CD14-positive monocyte (primary cell): ENCODE results near the gene ZSCAN12. TPM values are rescaled to one million over a fixed set of nuclear protein-coding genes. Genes with fewer than 3 reads are reported as not detected.
"Not testable (repeated sequence)": the region's sequence is repeated elsewhere in the genome, so short reads cannot be mapped to it uniquely, and the experiment has no call there.

Source experiments
- DNase-seq, 3 donors: peaks; one replicate each; pipeline ENCODE4 v3.0.0-alpha.2; 2011 to 2022
- H2AFZ ChIP-seq: 2 replicates; pipeline ENCODE4 v1.6.0; 2012; ENCODE audit warnings: mild to moderate bottlenecking, low read depth, low read length, inconsistent platforms; ENCODE audit not compliant: insufficient read depth, poor library complexity, severe bottlenecking
- H3K27ac ChIP-seq, 2 donors: 1 replicate in 1 of 2; 2 replicates in 1 of 2; pipeline ENCODE4 v1.5.1; 2012 to 2013; ENCODE audit warnings: low read length in 2 of 2, control low read depth in 1 of 2, inconsistent platforms in 1 of 2, low read depth in 1 of 2, mild to moderate bottlenecking in 1 of 2
- H3K27me3 ChIP-seq, 2 donors: one replicate each; pipeline versions ENCODE4 v1.6.0 to v1.6.1; 2011 to 2013; ENCODE audit warnings: low read length in 2 of 2; ENCODE audit not compliant: control insufficient read depth in 2 of 2, insufficient read depth in 2 of 2
- H3K36me3 ChIP-seq, 2 donors: replicated peaks in 1 of 2; 1 replicate in 1 of 2; 2 replicates in 1 of 2; pipeline versions ENCODE4 v1.5.1 to v1.6.1; 2012 to 2013; ENCODE audit warnings: low read length in 2 of 2, control low read depth in 1 of 2, inconsistent platforms in 1 of 2, mild to moderate bottlenecking in 1 of 2; ENCODE audit not compliant: insufficient read depth in 2 of 2, control insufficient read depth in 1 of 2
- H3K4me1 ChIP-seq, 2 donors: 1 replicate in 1 of 2; 2 replicates in 1 of 2; pipeline versions ENCODE4 v1.5.1 to v1.6.1; 2012 to 2013; ENCODE audit warnings: low read length in 2 of 2, control low read depth in 1 of 2, inconsistent platforms in 1 of 2, mild to moderate bottlenecking in 1 of 2, moderate library complexity in 1 of 2; ENCODE audit not compliant: insufficient read depth in 2 of 2, control insufficient read depth in 1 of 2
- H3K4me2 ChIP-seq: replicated peaks from 2 replicates; pipeline ENCODE3; 2012; ENCODE audit warnings: low read length, moderate library complexity, mild to moderate bottlenecking; ENCODE audit not compliant: poor library complexity, severe bottlenecking; ENCODE audit errors: extremely low read depth
- H3K4me3 ChIP-seq, 3 experiments: fragments of 200-600 bp in 1 of 3; sonication (generic) in 1 of 3; replicated peaks in 1 of 3; 1 replicate in 2 of 3; 2 replicates in 1 of 3; pipeline ENCODE4 v1.5.1; 2011 to 2013; ENCODE audit warnings: low read length in 3 of 3, mild to moderate bottlenecking in 3 of 3, control low read depth in 2 of 3, low read depth in 2 of 3, inconsistent platforms in 1 of 3, moderate library complexity in 1 of 3
- H3K79me2 ChIP-seq: 2 replicates; pipeline ENCODE4 v1.6.0; 2012; ENCODE audit warnings: mild to moderate bottlenecking, control low read depth, inconsistent platforms, low read length, moderate library complexity; ENCODE audit not compliant: insufficient read depth
- H3K9ac ChIP-seq: 2 replicates; pipeline ENCODE4 v1.6.0; 2017; ENCODE audit warnings: low read length, mild to moderate bottlenecking; ENCODE audit not compliant: insufficient read depth, poor library complexity, severe bottlenecking
- H3K9me3 ChIP-seq, 2 donors: replicated peaks in 1 of 2; 1 replicate in 1 of 2; 2 replicates in 1 of 2; pipeline versions ENCODE4 v1.5.1 to v1.6.1; 2012 to 2013; ENCODE audit warnings: low read length in 2 of 2, control low read depth in 1 of 2; ENCODE audit not compliant: control insufficient read depth in 1 of 2, insufficient read depth in 1 of 2
- H4K20me1 ChIP-seq: 2 replicates; pipeline ENCODE4 v1.6.0; 2012; ENCODE audit warnings: mild to moderate bottlenecking, low read length, control low read depth, moderate library complexity; ENCODE audit not compliant: insufficient read depth
- H3K27ac Mint-ChIP-seq, 7 donors: one replicate each; pipeline ENCODE4 v1.8.0; 2020; ENCODE audit warnings: mild to moderate bottlenecking in 7 of 7, mixed read lengths in 7 of 7, moderate library complexity in 6 of 7, inconsistent platforms in 2 of 7
- H3K27me3 Mint-ChIP-seq, 3 donors: one replicate each; pipeline ENCODE4 v1.8.0; 2021 to 2022; ENCODE audit warnings: low read depth in 3 of 3, mild to moderate bottlenecking in 3 of 3, mixed read lengths in 3 of 3, moderate library complexity in 3 of 3, inconsistent platforms in 1 of 3
- H3K36me3 Mint-ChIP-seq, 2 donors: one replicate each; pipeline ENCODE4 v1.8.0; 2020; ENCODE audit warnings: mixed read lengths in 2 of 2, inconsistent platforms in 1 of 2, mild to moderate bottlenecking in 1 of 2
- H3K4me1 Mint-ChIP-seq: one replicate; pipeline ENCODE4 v1.8.0; 2020; ENCODE audit warnings: mild to moderate bottlenecking, mixed read lengths
- H3K4me3 Mint-ChIP-seq, 2 donors: one replicate each; pipeline ENCODE4 v1.8.0; 2020; ENCODE audit warnings: mild to moderate bottlenecking in 2 of 2, mixed read lengths in 2 of 2, moderate library complexity in 1 of 2
- H3K9me3 Mint-ChIP-seq, 7 donors: one replicate each; pipeline ENCODE4 v1.8.0; 2020 to 2022; ENCODE audit warnings: mixed read lengths in 7 of 7, mild to moderate bottlenecking in 6 of 7, moderate library complexity in 6 of 7, inconsistent platforms in 2 of 7
- whole genome bisulfite sequencing: methylation state at CpG from one replicate; pipeline ENCODE4 v1.1.5; 2013; ENCODE audit warnings: missing lambda C conversion rate; ENCODE audit not compliant: insufficient coverage; 5-methylcytosine and 5-hydroxymethylcytosine counted together
- intact Hi-C, 2 donors: fragments of 100-400 bp; cut with micrococcal nuclease; formaldehyde crosslinking; loops; one replicate each; pipeline versions ENCODE4 v1.15.0 to v1.15.1; 2023
- polyA plus RNA-seq, 3 donors: library from polyadenylated mRNA; depleted of rRNA in 1 of 3; unstranded in 2 of 3; stranded (reverse) in 1 of 3; fragments of 300-500 nt in 2 of 3; fragments of >200 nt in 1 of 3; fragmentation: Illumina TruSeq in 2 of 3; gene quantifications; 1 replicate in 2 of 3; 2 replicates in 1 of 3; pipeline ENCODE4 v1.2.3, GENCODE V29; 2012 to 2021
- TF ChIP-seq, protein P1 (sequence below): fragments of 200-600 bp; IDR thresholded peaks from one replicate; pipeline ENCODE4 v1.8.0; 2022; ENCODE audit warnings: antibody characterized with exemption, mild to moderate bottlenecking

The ZSCAN12 gene
- polyA plus RNA-seq, 3 donors, result 0.50 to 0.79 (median 0.73) TPM

- Histone ChIP-seq H3K79me2 (no peaks in the 10 kb centered on the region), H3K27ac (peak overlapping the region in 1 of 2 donors; percentile 9), H3K4me2 (no peak overlapping the region), H3K4me3 (no peak overlapping the region), H2AFZ (no peak overlapping the region), H3K9me3 (no peaks in the 10 kb centered on the region), H3K4me1 (peaks cover 10 to 11% of the 10 kb centered on the region in 2 donors), H4K20me1 (no peaks in the 10 kb centered on the region), H3K36me3 (peaks cover 16 to 33% of the 10 kb centered on the region in 2 donors), H3K27me3 (no peaks in the 10 kb centered on the region), H3K9ac (no peak overlapping the region)
- peaks cover 25 to 26% of the 10 kb centered on the region in 2 donors for H3K36me3 Mint-ChIP-seq
- no peak overlapping the region for H3K4me3 Mint-ChIP-seq
- no peaks in the 10 kb centered on the region for H3K9me3 Mint-ChIP-seq
- peaks cover 9% of the 10 kb centered on the region for H3K4me1 Mint-ChIP-seq
- peak overlapping the region in 2 of 7 donors; percentile 20 to 75 for H3K27ac Mint-ChIP-seq
- DNase-seq, result peak; percentile 50 to 75 (median 61)
- TF ChIP-seq, protein P1, sequence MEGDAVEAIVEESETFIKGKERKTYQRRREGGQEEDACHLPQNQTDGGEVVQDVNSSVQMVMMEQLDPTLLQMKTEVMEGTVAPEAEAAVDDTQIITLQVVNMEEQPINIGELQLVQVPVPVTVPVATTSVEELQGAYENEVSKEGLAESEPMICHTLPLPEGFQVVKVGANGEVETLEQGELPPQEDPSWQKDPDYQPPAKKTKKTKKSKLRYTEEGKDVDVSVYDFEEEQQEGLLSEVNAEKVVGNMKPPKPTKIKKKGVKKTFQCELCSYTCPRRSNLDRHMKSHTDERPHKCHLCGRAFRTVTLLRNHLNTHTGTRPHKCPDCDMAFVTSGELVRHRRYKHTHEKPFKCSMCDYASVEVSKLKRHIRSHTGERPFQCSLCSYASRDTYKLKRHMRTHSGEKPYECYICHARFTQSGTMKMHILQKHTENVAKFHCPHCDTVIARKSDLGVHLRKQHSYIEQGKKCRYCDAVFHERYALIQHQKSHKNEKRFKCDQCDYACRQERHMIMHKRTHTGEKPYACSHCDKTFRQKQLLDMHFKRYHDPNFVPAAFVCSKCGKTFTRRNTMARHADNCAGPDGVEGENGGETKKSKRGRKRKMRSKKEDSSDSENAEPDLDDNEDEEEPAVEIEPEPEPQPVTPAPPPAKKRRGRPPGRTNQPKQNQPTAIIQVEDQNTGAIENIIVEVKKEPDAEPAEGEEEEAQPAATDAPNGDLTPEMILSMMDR, result no peak
- intact Hi-C loops, result no loop called here
- H3K27me3 Mint-ChIP-seq, result no peaks in the 10 kb centered on the region
- no CpG with 5 or more reads among the region's 4 CpGs for WGBS
Measured at GRCh38 chr6:28368522-28368921, 31.0 kb downstream of the ZSCAN12 start.

DNA sequence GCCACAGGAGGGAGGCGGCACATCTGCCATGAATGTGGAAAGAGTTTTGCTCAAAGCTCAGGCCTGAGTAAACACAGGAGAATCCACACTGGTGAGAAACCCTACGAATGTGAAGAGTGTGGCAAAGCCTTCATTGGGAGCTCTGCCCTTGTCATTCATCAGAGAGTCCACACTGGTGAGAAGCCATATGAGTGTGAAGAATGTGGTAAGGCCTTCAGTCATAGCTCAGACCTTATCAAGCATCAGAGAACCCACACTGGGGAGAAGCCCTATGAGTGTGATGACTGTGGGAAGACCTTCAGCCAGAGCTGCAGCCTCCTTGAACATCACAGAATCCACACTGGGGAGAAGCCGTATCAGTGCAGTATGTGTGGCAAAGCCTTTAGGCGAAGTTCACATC lies 34.0 kb downstream of the ZSCAN12 start:
- H3K27ac ChIP-seq, H3K9ac ChIP-seq, H3K27me3 ChIP-seq, H3K27me3 Mint-ChIP-seq, H4K20me1 ChIP-seq, DNase-seq, intact Hi-C loops, H2AFZ ChIP-seq, H3K79me2 ChIP-seq, H3K9me3 Mint-ChIP-seq, H3K9me3 ChIP-seq, H3K4me3 Mint-ChIP-seq, H3K4me3 ChIP-seq, H3K4me1 Mint-ChIP-seq, H3K4me2 ChIP-seq: not testable (repeated sequence)
- WGBS, result 96% methylated on average over 2 of the region's 4 CpGs
- Mint-ChIP-seq H3K36me3 (peaks cover 35 to 40% of the 10 kb centered on the region in 2 donors), H3K27ac (peak overlapping the region in 1 of 7 donors; percentile 46)
- peaks cover 10 to 11% of the 10 kb centered on the region in 2 donors for H3K4me1 ChIP-seq
- peaks cover 20 to 45% of the 10 kb centered on the region in 2 donors for H3K36me3 ChIP-seq
